ENCODE measurements around the gene C20orf96. TPM values are rescaled to one million over a fixed set of nuclear protein-coding genes. Genes with fewer than 3 reads are reported as not detected.

C20orf96 gene
- total and polyA plus RNA-seq, 2 donors (not counting 1 experiment from before 2014, with no cell fraction given), result 4.7 to 7.5 TPM

DNA sequence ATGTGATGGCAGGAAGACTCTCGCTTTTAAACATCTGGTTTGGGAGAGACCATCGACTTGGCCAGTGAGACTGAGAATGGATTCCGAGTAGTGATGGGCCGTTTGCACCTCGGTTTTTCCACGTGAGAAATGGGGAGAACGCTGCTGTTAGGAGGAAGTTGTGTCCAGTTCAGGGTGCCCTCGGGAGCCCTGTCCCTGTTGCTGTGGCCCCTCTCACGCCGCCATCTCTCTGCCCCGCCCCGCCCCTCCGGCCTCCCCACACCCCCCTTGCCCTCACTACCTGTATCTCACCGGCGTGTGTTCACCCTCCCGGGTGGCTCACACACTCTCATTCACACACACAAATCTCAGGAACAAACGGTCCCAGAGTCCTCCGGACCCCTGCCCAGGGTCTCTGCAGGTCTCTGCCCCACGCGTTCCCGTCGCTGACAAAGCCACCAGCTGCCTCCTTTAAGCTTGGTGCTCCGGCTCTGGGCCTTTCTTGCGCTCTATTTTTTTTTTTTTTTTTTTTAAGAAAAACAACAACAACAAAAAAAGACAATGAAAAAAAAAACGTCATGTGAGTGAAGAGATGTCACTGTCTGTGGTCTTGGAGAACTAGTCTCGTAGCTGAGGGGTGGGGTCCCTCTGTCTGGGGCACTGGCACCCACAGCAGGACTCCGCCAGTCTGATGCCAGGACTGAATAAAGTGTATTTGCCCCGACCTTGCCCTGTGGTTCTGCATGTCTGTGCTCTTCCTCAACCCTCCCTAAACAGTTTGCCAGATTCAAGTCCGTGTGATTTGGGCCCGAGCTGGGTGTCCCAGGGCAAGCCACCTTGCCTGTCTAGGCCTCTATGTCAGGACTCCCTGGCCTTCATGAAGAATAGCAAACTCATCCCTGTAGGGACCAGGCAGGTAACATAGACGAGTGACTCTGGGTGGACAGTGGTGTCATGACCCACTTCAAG lies 37.8 kb upstream of the C20orf96 start:
- Histone ChIP-seq H3K36me3 (replicated peaks in 1 of 2; ENCODE audit: control extremely low read depth in 1 of 2, control insufficient read depth in 1 of 2, extremely low read depth in 1 of 2, insufficient read depth in 2 of 2, low read length in 1 of 2) (peaks cover 0 to 3% of the 10 kb centered on the region in 2 experiments), H2AFZ (ENCODE audit: insufficient read depth, low read depth, low read length, poor library complexity, severe bottlenecking) (no peak overlapping the region), H3K4me1 (ENCODE audit: control insufficient read depth in 2 of 2, insufficient read depth in 2 of 2, low read length in 2 of 2) (peaks cover 26 to 42% of the 10 kb centered on the region in 2 donors), H3K4me3 (ENCODE audit: control extremely low read depth in 1 of 5, extremely low read depth in 1 of 5, insufficient read depth in 1 of 5, low read depth in 2 of 5, low read length in 4 of 5) (peak overlapping the region in 1 of 5 experiments; percentile 72), H3K9ac (ENCODE audit: low read length) (no peak overlapping the region), H3K4me2 (replicated peaks; ENCODE audit: low read depth, low read length, poor library complexity, severe bottlenecking) (peak overlapping the region; percentile 97), H3K79me2 (ENCODE audit: control insufficient read depth, insufficient read depth, low read length) (no peaks in the 10 kb centered on the region), H4K20me1 (ENCODE audit: control insufficient read depth, insufficient read depth, low read length, poor library complexity, severe bottlenecking) (peaks cover 24% of the 10 kb centered on the region), H3K9me3 (ENCODE audit: control extremely low read depth in 1 of 3, control insufficient read depth in 2 of 3, insufficient read depth in 1 of 3, low read length in 2 of 3) (peaks cover 0 to 4% (median 0%) of the 10 kb centered on the region in 3 donors), H3K27ac (ENCODE audit: low read length in 2 of 2) (peak overlapping the region in 1 of 2 donors; percentile 70), H3K27me3 (replicated peaks in 1 of 4; ENCODE audit: control extremely low read depth in 1 of 4, control insufficient read depth in 3 of 4, insufficient read depth in 4 of 4, low read length in 3 of 4) (no peaks in the 10 kb centered on the region)
- H3K4me1 Mint-ChIP-seq, result peaks cover 35% of the 10 kb centered on the region
- TF ChIP-seq, protein P1, sequence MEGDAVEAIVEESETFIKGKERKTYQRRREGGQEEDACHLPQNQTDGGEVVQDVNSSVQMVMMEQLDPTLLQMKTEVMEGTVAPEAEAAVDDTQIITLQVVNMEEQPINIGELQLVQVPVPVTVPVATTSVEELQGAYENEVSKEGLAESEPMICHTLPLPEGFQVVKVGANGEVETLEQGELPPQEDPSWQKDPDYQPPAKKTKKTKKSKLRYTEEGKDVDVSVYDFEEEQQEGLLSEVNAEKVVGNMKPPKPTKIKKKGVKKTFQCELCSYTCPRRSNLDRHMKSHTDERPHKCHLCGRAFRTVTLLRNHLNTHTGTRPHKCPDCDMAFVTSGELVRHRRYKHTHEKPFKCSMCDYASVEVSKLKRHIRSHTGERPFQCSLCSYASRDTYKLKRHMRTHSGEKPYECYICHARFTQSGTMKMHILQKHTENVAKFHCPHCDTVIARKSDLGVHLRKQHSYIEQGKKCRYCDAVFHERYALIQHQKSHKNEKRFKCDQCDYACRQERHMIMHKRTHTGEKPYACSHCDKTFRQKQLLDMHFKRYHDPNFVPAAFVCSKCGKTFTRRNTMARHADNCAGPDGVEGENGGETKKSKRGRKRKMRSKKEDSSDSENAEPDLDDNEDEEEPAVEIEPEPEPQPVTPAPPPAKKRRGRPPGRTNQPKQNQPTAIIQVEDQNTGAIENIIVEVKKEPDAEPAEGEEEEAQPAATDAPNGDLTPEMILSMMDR (IDR thresholded peaks at IDR 0.05), result no peak
- no peak for TF ChIP-seq EZH2 (IDR thresholded peaks at IDR 0.05; ENCODE audit: borderline replicate concordance, insufficient read depth, low read depth, low read length, poor library complexity, severe bottlenecking)
- H3K4me3 Mint-ChIP-seq, result peak overlapping the region; percentile 79
- no peaks in the 10 kb centered on the region for H3K9me3 Mint-ChIP-seq (ENCODE audit: insufficient read depth)
- intact Hi-C loops (cut with micrococcal nuclease), result no loop called here
- ChIA-PET CTCF (interaction anchor here (0.7 to 6.3 kb wide), 10 partner anchors 8 to 117 kb away, joined by 3 to 89 read pairs (median 12); partner anchors contain the start of genes NRSN2 and ZCCHC3), POLR2A (interaction anchor here (1.4 kb wide), 1 partner anchor 30 kb away, joined by 3 read pairs; no protein-coding TSS in a partner anchor)
- 74% methylated on average over 21 of the region's 31 CpGs for WGBS (ENCODE audit: insufficient coverage)
- peak overlapping the region; percentile 82 for H3K27ac Mint-ChIP-seq
- ATAC-seq (ENCODE audit: low read depth) (no peak), DNase-seq (peak; percentile 38)
- no peaks in the 10 kb centered on the region for H3K27me3 Mint-ChIP-seq
